A549 (cell line): ENCODE measurements around the gene DEFB110. TPM values are rescaled to one million over a fixed set of nuclear protein-coding genes. Genes with fewer than 3 reads are reported as not detected.

Experiments
- polyA plus RNA-seq, 4 experiments: library from polyadenylated mRNA; depleted of rRNA in 3 of 4; stranded (reverse); fragments of >200 nt; fragmentation: RNase III in 1 of 4; extraction: RNeasy Plus Mini Kit Qiagen cat#74134 plus additional on column Dnase treatment in 1 of 4; gene quantifications; 2 replicates in 3 of 4; 3 replicates in 1 of 4; pipeline ENCODE4 v1.2.3, GENCODE V29; 2011 to 2017

DEFB110 gene
- polyA plus RNA-seq, 2 of the 4 experiments (the other 2 are of a cell fraction): not detected

Other genes starting within 250 kb of the DEFB110 start
- gene PGK2, start 234.7 kb downstream of the DEFB110 start, polyA plus RNA-seq (2011; rRNA removed): not detected in 2 replicates
- not detected in 3 replicates for gene PGK2, start 234.7 kb downstream of the DEFB110 start, polyA plus RNA-seq (2017; fragmentation: RNase III; extraction: RNeasy Plus Mini Kit Qiagen cat#74134 plus additional on column Dnase treatment)
- not detected in 2 replicates for gene CRISP1, start 155.5 kb downstream of the DEFB110 start, polyA plus RNA-seq (2011; rRNA removed)
- not detected in 3 replicates for gene CRISP1, start 155.5 kb downstream of the DEFB110 start, polyA plus RNA-seq (2017; fragmentation: RNase III; extraction: RNeasy Plus Mini Kit Qiagen cat#74134 plus additional on column Dnase treatment)
- gene DEFB114, start 57.8 kb downstream of the DEFB110 start, polyA plus RNA-seq (2011; rRNA removed): not detected in 2 replicates
- gene DEFB114, start 57.8 kb downstream of the DEFB110 start, polyA plus RNA-seq (2017; fragmentation: RNase III; extraction: RNeasy Plus Mini Kit Qiagen cat#74134 plus additional on column Dnase treatment): not detected in 3 replicates
- not detected in 2 replicates for gene DEFB113, start 52.4 kb downstream of the DEFB110 start, polyA plus RNA-seq (2011; rRNA removed)
- gene DEFB113, start 52.4 kb downstream of the DEFB110 start, polyA plus RNA-seq (2017; fragmentation: RNase III; extraction: RNeasy Plus Mini Kit Qiagen cat#74134 plus additional on column Dnase treatment): not detected in 3 replicates
- gene DEFB112, start 27.9 kb upstream of the DEFB110 start, polyA plus RNA-seq (2011; rRNA removed): not detected in 2 replicates
- gene DEFB112, start 27.9 kb upstream of the DEFB110 start, polyA plus RNA-seq (2017; fragmentation: RNase III; extraction: RNeasy Plus Mini Kit Qiagen cat#74134 plus additional on column Dnase treatment): not detected in 3 replicates